HuH-7.5 (cell line): ENCODE measurements around the gene GDE1.
"Not testable (repeated sequence)": the region's sequence is repeated elsewhere in the genome, so short reads cannot be mapped to it uniquely, and the experiment has no call there.

Source experiments
- DNase-seq: peaks from one replicate; pipeline ENCODE4 v3.0.0; 2011; ENCODE audit warnings: low spot score

GDE1 gene, protein sequence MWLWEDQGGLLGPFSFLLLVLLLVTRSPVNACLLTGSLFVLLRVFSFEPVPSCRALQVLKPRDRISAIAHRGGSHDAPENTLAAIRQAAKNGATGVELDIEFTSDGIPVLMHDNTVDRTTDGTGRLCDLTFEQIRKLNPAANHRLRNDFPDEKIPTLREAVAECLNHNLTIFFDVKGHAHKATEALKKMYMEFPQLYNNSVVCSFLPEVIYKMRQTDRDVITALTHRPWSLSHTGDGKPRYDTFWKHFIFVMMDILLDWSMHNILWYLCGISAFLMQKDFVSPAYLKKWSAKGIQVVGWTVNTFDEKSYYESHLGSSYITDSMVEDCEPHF

DNA sequence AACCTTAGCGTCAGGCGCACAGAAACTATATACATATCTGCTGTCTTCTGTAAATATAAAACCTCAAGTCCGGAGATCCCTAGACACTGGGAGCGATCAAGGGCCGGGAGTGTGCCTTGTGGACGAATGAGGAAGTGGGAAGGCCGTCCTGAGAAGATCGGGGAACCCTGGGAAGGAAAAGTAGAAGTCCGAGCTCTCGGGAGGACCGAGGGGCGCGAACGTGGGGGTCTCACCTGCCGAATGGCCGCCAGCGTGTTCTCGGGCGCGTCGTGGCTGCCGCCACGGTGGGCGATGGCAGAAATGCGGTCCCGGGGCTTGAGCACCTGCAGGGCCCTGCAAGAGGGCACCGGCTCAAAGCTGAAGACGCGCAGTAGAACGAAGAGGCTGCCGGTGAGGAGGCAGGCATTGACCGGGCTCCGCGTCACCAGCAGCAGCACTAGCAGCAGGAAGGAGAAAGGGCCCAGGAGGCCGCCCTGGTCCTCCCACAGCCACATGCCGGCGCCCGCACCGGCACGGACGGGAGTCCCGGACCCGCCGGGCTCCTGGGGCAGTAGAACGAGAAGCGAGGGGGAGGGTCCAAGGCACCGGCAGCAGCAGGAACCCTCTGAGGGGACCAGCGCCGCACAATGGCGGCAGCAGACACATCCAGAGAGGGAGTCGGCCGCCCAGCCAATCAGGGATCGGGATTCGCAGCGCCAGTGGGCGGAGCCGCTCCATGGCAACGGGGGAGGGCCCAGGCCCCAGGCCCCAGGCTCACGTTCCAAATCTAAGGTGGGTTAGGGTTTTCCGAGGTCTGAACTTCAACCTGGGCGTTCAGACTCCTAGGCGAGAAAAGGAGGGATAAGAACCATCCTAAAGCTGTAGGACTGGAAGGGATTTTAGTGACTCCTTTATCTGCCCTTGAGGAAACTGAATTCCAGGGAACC lies at the start of gene GDE1:
GDE1 (minus strand) TSS at position 628 of the 926 bp plus-strand sequence; CDS start at position 494, 134 bp downstream.
- peak; percentile 84 for DNase-seq

DNA sequence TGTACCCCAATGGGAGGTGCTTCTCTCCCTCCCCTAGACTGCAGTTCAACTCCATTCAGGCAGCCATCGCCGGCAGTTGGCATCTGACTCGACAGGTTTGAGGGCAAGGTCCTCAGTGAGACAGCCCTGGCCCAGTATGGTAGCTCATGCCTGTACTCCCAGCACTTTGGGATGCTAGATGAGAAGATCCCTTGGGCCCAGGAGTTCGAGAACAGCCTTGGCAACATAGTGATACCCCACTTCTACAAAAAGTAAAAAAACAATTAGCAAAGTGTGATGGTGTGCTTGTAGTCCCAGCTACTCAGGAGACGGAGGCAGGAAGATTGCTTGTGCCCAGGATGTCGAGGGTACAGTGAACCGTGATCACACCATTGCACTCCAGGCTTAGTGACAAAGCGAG lies 45.7 kb upstream of the GDE1 start:
- no peak for DNase-seq

DNA sequence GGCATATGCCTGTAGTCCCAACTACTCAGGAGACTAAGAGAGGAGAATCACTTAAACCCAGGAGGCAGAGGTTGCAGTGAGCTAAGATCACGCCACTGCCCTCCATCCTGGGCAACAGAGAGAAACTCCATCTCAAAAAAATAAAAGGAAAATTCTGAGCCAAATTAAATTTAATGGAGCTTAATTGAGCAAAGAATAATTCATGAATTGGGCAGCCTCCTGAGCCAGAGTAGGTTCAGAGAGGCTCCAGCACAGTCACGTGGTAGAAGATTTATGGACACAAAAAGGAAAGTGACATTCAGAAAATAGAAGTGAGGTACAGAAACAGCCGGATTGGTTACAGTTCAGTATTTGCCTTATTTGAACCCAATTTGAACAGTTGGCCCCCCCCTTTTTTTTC lies 44.5 kb upstream of the GDE1 start:
- DNase-seq: no peak

DNA sequence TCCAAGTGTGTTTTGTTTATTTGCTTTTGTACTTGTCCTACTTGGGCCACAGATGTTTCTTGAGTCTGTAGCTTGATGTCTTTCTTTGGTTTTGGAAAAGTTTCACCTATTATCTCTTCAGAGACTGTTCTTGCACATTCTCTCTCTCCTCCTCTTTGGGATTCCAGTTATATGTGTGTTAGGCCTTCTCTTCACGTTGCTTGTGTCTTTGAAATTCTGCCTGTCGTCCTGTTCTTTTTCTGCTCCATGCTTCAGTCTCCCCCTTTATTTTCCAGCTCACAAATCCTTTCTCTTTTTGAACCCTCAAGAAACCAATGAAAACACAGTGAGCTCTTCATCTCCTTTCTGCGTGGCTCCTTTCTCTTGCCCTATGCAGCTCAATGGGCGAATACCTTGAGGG lies 41.5 kb upstream of the GDE1 start:
- DNase-seq: no peak

DNA sequence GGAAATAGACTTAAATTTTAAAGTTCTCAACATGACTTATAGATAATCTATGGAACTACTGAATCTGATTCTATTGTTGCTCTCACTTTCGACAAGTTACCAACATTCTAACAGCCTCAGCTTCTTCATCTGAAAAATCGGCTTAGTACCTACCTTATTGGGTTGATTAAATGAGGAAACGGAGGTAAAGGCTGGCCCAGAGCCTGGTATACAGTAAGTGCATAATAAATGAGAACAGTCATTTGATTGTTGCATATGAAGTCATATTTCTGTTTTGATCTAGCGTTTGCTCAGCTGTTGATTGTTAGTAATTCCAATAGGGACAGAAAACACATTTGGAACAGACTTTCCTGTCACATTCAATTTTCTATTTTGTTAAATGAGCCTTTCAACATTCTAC lies 38.2 kb upstream of the GDE1 start:
- DNase-seq: no peak

DNA sequence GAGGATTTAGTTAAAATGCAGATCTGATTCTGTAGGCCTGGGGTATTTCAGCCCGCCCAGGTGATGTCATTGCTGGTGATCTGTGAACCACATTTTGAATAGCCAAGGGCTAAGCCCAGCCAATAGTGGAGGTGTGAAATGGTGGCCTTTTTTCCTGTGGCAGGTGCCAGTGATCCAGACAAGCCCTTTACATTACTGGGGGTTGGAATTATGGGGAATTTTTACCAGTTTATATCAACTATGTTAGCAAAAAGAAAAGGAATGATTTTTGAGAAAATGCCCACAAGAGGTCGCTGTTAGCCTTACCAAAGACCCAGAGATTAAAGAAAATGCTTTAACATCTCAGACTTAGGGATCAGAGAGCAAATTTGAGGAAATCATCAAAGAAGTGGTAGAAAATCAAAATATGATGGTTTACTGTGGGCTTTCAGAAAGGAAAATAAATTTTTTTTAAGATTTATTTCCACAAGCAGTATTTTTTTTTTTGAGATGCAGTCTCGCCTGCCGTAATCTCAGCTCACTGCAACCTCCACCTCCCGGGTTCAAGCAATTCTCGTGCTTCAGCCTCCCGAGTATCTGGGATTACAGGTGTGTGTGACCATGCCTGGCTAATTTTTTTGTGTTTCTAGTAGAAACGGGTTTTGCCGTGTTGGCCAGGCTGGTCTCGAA lies 37.5 kb upstream of the GDE1 start:
- DNase-seq: no peak

DNA sequence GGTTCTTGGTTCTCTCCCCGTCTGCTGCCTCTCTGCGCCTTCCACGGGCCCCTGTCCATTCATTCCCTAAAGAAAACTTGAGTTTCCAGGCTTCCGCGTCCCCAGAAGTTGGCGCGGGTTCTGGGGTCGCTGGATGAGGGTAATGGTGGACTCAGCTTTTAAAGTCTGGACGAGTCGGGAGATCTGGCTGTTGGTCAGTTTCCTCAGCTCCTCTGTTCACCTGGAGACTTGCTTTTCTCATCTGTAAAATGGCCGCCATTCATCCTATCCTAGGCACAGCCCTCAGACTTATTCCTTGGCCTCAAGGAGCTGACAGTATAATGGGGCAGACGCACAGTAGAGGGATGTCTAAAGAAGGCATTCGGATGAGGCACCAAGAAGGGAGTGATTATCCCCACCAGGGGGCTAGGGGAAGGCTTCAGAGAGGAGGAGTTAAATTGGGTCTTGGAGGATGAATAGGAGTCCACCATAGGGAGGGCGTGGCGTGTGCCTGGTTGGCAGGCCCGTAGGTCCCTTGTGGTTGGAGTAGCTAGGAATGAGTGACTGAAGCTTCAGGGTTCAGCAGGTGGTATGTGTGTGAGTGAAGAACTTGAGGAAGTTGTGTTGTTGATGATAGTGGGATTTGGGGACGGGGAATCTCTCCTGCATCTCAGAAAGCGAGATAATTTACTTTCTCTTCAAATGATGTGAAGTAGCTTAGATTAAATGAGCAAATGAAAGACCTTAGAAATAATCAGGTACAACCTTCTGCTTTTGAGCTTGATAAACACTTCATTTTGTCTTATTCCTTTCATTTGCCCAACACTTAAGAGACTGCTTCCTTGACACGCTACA lies 34.3 kb upstream of the GDE1 start:
- no peak for DNase-seq

DNA sequence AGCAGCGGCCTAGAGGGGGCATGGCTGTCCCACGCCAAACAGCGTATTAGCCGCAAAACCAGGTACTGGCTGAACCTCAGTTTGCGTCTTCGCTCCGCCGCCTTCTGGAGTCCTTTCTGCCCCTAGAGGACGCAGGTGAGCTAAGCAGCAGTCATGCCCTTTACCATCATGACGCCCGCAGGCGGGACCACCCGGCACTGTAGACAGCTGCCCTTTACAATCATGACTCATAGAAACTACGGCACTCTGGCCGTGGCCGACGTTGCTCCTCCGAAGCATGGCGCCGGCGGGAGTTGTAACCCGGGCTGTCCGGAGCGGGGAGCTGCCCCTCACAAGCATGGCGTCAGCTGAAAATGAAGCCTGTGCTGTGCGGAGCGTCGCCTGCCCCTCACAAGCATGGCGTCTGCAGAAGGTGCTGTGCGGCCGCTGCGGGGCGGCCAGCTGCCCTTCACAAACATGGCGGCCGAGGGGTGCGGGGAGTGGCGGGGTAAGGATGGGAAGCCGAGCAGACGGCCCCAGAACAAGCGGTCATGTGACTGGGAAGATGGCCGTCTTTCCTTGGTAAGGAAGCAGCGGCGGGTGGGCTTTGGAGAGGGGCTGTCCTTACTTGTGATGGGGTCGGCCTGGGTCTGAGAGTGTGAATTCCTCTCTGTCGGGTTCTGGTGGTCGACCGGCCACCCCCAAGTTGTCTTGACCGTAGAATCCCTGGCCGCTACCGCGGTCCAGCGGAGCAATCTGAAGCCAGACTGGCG lies 33.5 kb upstream of the GDE1 start, which contains the start of gene VPS35L:
VPS35L (plus strand) TSS at position 518 of the 752 bp plus-strand sequence; CDS start at position 545, 27 bp downstream.
- DNase-seq: peak; percentile 67

DNA sequence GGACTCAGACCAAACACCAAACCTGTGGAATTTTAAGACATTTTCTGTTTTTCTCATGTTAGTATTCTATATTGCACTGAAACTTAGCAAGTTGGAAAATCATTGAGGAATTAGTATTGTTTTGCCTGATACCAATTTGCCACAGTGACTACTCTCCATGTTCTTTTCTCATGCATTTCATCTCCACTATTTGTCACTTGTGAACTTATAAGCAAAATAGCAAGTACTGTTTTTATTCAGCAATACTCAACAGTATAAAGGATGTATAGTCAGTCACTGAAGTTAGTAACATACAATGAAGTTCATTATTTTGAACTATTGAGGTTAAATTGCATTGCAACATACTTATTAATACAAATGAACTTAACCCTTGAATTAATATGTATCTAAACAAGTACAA lies 27.8 kb upstream of the GDE1 start:
- DNase-seq: no peak

DNA sequence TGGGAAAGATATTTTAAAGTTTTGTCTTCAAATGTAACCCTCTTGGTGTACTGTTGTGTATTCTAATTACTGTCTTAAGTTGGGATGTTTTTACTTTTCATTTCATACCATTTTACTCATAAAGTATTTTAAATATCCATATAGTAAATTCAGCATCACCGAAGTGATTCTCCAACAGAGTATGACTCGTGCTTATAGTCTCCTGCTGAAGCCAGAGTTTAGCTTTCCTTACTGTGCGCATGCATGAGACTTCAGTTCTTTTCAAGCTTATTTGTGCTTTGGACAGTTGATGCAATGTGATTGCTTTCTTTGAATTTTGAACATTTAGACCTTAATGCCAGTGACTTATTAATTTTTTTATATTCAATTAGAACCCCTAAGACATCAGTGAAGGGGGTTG lies 26.2 kb upstream of the GDE1 start:
- no peak for DNase-seq

DNA sequence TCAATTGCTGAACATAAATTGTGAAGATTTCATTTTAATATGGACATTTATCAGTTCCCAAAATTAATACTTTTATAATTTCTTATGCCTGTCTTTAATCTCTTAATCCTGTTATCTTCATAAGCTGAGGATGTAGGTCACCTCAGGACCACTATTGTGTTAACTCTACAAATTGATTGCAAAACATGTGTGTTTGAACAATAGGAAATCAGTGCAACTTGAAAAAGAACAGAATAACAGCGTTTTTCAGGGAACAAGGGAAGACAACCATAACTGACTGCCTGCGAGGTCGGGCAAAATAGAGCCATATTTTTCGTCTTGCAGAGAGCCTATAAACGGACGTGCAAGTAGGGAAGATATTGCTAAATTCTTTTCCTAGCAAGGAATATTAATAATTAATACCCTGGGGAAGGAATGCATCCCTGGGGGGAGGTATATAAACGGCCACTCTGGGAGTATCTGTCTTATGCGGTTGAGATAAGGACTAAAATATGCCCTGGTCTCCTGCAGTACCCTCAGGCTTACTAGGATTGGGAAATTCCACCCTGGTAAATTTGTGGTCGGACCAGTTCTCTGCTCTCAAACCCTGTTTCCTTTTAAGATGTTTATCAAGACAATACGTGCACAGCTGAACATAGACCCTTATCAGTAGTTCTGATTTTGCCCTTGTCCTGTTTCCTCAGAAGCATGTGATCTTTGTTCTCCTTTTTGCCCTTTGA lies 21.5 kb upstream of the GDE1 start:
- DNase-seq: not testable (repeated sequence)

DNA sequence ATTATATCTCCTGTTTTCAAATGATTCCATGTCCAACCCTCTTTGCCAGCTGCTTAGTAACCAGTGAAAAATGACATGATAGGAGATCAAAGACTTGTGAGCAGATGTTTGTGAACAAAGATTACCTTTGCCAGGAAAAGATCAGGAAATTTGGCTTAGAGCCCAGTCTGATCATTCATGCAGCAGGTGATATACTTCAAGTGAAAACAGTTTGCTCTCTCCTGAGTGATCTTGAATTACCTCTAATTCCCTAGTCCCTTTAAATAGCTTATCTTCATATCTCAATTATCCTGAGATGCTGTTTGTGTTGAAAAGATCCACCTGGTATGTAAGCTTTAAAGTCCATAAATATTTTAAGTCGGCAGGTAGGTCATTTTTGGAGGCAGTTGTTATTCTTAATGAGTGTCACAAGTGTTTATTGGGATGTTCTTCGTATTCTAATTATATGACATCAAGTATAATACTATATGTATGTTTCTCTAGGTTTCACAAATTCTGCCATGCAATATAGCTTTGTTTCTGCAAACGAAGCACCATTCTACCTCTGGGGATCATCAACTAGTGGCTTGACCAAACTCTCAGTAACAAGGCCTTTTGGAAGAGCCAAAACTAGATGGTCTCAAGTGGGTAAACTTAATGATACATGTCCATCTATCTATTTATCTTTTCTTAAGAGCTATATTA lies 20.4 kb upstream of the GDE1 start:
- no peak for DNase-seq

DNA sequence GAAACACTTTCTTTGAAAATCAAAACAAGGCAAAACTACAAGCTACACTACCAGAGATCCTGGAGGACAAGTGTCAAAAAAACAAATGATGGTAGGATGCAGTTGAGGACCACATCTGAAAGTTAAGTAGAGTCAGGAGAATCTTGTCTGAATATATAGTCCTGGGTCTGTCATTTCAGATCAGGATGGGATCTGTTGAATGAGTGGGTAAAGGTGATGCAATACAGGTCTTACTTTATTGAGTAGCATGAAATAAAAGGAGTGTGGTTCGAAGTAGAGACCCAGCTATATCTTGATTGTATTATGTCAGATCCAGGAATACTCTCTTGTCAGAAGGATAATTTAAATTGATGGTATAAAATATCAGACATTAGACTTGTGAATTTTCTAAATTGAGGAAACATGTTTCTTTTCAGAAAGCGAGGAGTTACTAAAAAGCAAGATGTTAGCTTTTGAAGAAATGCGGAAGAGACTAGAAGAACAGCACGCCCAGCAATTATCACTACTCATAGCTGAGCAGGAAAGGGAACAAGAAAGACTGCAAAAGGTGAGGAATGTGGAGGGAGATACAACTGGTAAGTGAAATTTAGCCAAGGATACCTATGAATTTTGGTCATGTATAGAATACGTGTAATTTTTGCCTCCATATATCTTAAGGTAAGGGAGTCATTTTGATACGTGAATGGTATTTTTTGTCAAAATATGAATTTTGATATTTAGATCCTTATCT lies 18.5 kb upstream of the GDE1 start:
- no peak for DNase-seq

DNA sequence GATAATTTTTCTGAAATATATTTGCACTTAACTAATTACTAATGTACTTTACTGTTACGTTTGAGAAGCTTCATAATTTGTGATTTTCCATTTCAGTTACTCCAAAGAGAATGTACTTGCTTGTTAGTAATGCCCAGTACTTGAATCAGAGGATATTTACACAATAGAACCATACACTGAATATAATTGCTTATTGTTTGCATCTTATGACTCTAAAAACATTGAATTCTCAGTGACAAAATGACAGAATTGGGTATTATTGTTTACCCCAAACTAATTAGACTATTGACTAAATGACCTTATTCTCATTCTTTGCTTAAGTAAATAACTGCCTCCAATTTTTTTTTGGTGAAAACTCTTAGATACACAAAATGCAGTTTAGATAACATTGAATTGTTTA lies 10.7 kb upstream of the GDE1 start:
- no peak for DNase-seq

DNA sequence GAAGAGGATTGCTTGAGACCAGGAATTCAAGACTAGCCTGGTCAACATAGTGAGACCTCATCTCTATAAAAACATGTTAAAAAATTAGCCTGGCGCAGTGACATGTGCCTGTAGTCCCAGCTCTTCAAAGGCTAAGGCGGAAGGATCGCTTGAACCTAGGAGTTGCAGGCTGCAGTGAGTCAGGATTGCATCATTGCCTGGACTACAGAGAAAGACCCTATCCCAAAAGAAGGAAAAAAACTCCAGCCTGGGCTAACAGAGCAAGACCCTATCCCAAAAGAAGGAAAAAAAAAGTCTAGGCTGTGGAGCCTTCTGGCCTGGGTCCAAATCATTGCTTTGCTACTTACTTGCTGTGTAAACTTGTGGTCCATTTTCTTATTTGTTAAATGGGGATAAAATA lies 6.8 kb upstream of the GDE1 start:
- no peak for DNase-seq

DNA sequence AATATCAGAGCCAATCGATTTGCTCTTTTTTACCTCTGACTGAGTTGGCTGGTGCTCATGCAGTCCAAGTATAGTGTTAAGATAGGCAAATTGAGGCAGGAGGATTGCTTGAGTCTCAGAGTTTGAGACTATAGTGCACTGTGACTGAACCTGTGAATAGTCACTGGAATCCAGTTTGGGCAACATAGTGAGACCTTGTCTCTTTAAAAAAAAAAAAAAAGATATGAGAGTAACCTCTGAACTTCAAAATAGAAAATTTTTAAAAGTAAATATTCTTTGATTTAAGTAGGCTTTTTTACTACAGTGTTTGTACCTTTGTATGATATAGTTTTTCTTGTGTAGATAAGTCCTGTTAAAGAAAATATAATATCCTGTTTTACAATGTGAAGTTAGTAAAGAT lies 5.3 kb upstream of the GDE1 start:
- no peak for DNase-seq

DNA sequence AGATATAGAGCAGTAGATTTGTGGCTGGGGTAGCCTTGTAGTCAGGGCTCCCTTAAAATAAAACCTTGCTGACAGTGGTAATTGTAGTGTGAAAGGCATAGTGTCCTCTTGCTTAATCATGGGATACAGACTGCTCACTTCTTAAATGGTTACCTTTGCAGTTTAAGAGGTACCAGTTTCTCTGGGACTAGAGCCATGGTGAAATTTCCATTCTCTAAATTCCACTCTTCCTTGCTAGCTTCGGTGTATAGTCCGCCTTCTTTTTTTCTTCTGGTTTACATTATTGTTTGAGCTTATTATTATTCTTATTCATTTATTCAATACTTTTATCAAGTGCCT lies 3.5 kb upstream of the GDE1 start:
- no peak for DNase-seq

DNA sequence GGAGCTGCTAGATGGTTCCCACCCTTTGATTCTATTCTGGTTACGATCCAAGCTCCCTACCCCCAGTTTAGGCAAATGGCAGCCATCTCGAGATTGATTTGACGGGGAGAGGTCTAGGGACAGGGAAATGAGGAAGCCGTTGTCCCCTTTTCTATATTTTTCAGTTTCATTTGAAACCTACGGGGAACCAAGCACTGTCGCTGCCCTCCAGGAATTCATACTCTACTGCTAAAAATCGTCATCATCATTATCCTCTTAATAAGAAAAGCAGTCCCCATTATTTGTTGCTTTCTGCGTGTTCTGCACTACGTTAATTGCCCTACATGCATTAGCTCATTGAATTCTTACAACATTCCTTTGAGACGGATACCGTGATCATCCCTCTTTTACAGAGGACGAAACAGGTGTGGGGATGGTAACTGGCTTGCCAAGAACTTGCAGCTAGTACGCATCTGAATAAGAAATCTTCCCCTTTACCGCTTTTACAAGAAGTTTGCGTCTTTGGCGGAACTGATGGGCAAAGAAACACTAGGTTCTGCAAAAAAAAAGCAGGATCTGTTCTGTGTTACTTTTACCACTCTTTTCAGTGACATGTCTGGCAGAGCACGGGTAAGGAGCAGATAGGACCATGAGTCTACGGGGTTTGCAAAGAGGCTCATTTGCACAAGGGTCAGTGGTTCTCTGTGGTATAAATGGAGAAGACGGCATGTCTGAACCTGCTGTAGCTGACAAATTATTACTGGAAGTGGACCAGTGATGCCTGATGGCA lies 2.9 kb upstream of the GDE1 start:
- no peak for DNase-seq

DNA sequence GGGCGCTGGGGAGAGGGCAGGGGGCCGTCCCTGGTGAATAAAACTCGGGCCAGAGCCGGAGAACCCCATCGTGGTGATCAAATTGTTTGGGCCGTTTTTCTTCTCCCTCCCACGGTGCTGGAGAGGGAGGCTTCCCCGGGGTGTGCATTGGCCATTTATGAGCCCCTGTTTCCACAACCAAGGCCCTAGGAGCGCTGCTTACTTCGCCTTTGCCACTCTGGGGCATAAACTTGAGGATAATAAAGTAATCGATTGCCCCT lies 2.4 kb upstream of the GDE1 start:
- DNase-seq: no peak
